Psoas muscle (tissue), 8 donors: ENCODE results near the gene CUL5. TPM values are rescaled to one million over a fixed set of nuclear protein-coding genes. Genes with fewer than 3 reads are reported as not detected.
A peak's percentile ranks its signal among the peaks of the same experiment; 100 is the strongest.

Experiments
- ATAC-seq, 4 donors: fragments of 200-7000 bp; cut with Tn5 transposase; one replicate each; pipeline ENCODE4 v1.9.1; 2020; ENCODE audit warnings: moderate library complexity in 3 of 4, mild to moderate bottlenecking in 2 of 4
- DNase-seq, 2 donors: peaks; one replicate each; pipeline ENCODE4 v3.0.0-alpha.2; 2020
- H3K27ac ChIP-seq: fragments of 200-600 bp; one replicate; pipeline ENCODE4 v1.8.0; 2022
- H3K27me3 ChIP-seq, 3 donors: fragments of 200-600 bp in 1 of 3; one replicate each; pipeline versions ENCODE4 v1.6.1 to v1.8.0; 2013 to 2022; ENCODE audit warnings: low read length in 2 of 3, mild to moderate bottlenecking in 2 of 3, moderate library complexity in 1 of 3; ENCODE audit not compliant: insufficient read depth in 3 of 3
- H3K36me3 ChIP-seq, 2 donors: fragments of 200-600 bp in 1 of 2; one replicate each; pipeline versions ENCODE4 v1.6.1 to v1.8.0; 2013 to 2022; ENCODE audit warnings: low read depth in 1 of 2, mild to moderate bottlenecking in 1 of 2, moderate library complexity in 1 of 2; ENCODE audit not compliant: insufficient read depth in 1 of 2
- H3K4me1 ChIP-seq: fragments of 200-600 bp; one replicate; pipeline ENCODE4 v1.8.0; 2022
- H3K4me3 ChIP-seq: fragments of 200-600 bp; one replicate; pipeline ENCODE4 v1.8.0; 2022; ENCODE audit warnings: mild to moderate bottlenecking
- H3K9me3 ChIP-seq: fragments of 200-600 bp; one replicate; pipeline ENCODE4 v1.8.0; 2022
- whole genome bisulfite sequencing, 3 donors: extraction: QIAGEN DNeasy Blood & Tissue Kit; methylation state at CpG; one replicate each; pipeline versions ENCODE4 v1.1.6 to v1.1.7; 2013; 5-methylcytosine and 5-hydroxymethylcytosine counted together
- intact Hi-C, 2 donors: fragments of 100-400 bp; cut with DNase I; formaldehyde crosslinking; loops; one replicate each; pipeline versions ENCODE4 v1.11.0 to v1.14.2; 2022
- polyA plus RNA-seq, 3 donors: library from polyadenylated mRNA; stranded (reverse); fragments of 200-250 nt; gene quantifications; one replicate each; pipeline ENCODE4 v1.2.3, GENCODE V29; 2013
- total RNA-seq, 4 donors: library from RNA; stranded (reverse); fragmentation: NEBNext Ultra II Directional in 2 of 4; extraction: Animal tissue kit (Norgen Biotek cat#: 25700) in 2 of 4; gene quantifications; one replicate each; pipeline versions ENCODE4 v1.2.1 to v1.2.4, GENCODE V29; 2021 to 2023
- TF ChIP-seq, protein P1 (sequence below): fragments of 200-600 bp; IDR thresholded peaks from one replicate; pipeline ENCODE4 v1.8.0; 2022; ENCODE audit warnings: antibody characterized with exemption
- donor health status: healthy with polysubstance abuse.
- donor health status: DM: no; HTN: no; CAD: no; lungs with moderate emphysema.
- donor health status: Bipolar disorder and iron deficiency.
- donor health status: healthy.
- donor health status: DM: yes; HTN: yes; CAD: no.
- donor health status: DM: no; HTN: no; CAD: no.
- donor health status: DM: no; HTN: no; CAD: no.
- donor health status: DM: yes; HTN: yes; CAD: no.

Gene CUL5
- total and polyA plus RNA-seq, 7 donors = 10.5 to 92.2 (median 57.8) TPM

DNA sequence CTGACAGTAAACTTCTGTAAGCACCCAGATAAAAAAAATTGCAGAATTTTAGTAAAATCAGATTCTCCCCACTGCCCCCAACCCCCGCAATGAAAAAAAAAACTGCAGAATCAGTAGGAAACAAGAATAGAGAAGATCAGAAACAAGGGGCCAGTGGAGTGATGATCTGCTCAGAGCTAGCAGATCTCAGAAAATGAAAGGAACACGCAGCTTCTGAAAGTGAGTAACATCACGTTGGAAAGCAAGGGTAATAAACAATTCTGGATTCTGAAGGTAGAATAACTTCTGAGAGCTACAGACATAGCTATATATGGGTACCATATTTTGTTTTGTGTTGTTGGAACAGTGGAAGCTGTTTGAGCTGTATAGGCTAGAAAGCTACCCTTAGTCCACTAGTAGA is 135.9 kb downstream of the CUL5 start:
- intact Hi-C loops = no loop called here
- H3K9me3 ChIP-seq = no peaks in the 10 kb centered on the region
- ATAC-seq (no peak), DNase-seq (no peak)
- 86 to 95% (median 89%) methylated on average over 3 of the region's 3 CpGs for WGBS, 3 donors
- no peaks in the 10 kb centered on the region for H3K4me1 ChIP-seq
- TF ChIP-seq, protein P1, sequence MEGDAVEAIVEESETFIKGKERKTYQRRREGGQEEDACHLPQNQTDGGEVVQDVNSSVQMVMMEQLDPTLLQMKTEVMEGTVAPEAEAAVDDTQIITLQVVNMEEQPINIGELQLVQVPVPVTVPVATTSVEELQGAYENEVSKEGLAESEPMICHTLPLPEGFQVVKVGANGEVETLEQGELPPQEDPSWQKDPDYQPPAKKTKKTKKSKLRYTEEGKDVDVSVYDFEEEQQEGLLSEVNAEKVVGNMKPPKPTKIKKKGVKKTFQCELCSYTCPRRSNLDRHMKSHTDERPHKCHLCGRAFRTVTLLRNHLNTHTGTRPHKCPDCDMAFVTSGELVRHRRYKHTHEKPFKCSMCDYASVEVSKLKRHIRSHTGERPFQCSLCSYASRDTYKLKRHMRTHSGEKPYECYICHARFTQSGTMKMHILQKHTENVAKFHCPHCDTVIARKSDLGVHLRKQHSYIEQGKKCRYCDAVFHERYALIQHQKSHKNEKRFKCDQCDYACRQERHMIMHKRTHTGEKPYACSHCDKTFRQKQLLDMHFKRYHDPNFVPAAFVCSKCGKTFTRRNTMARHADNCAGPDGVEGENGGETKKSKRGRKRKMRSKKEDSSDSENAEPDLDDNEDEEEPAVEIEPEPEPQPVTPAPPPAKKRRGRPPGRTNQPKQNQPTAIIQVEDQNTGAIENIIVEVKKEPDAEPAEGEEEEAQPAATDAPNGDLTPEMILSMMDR = no peak
- no peak overlapping the region for H3K27ac ChIP-seq
- no peaks in the 10 kb centered on the region for H3K27me3 ChIP-seq
- no peak overlapping the region for H3K4me3 ChIP-seq
- peaks cover 17 to 100% of the 10 kb centered on the region in 2 donors for H3K36me3 ChIP-seq

DNA sequence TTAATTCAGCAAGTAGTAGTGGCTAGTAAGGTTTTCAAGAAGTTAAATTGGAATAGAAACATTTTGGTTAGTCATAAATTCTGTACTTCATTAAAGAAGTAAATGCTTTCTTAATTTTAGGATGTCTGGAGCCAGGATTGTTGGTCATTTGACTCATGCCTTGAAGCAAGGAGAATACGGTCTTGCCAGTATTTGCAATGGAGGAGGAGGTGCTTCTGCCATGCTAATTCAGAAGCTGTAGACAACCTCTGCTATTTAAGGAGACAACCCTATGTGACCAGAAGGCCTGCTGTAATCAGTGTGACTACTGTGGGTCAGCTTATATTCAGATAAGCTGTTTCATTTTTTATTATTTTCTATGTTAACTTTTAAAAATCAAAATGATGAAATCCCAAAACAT is 138.5 kb downstream of the CUL5 start:
- Histone ChIP-seq H3K4me1 (no peaks in the 10 kb centered on the region), H3K9me3 (no peaks in the 10 kb centered on the region), H3K4me3 (no peak overlapping the region), H3K27ac (no peak overlapping the region), H3K27me3 (no peaks in the 10 kb centered on the region), H3K36me3 (peaks cover 14 to 100% of the 10 kb centered on the region in 2 donors)
- WGBS, 3 donors = 45 to 77% (median 47%) methylated on average over 1 of the region's 1 CpG
- no peak for DNase-seq
- peak in 3 of 4 donors; percentile 44 to 61 (median 59) for ATAC-seq
- TF ChIP-seq, protein P1 = no peak
- intact Hi-C loops = no loop called here

DNA sequence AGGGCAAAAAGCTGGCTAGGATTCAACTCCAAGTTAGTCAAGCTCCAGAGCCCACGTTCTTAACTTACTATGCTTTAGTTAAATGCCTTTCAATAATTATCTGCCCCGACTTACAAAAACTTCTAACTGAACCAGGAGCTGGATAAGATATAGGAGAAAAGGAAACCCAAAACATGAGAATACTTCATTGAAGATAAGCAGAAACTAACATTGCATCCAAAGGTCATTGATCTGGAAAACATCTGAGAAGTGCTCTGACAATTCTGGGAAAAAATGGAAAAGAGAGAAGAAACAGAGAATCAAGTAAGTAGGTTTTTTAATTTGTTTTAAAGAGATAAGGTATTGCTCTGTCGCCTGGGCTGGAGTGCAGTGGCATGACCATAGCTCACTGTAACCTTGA is 139.9 kb downstream of the CUL5 start:
- no peaks in the 10 kb centered on the region for H3K27me3 ChIP-seq
- H3K9me3 ChIP-seq = no peaks in the 10 kb centered on the region
- no peak overlapping the region for H3K4me3 ChIP-seq
- intact Hi-C loops = no loop called here
- H3K27ac ChIP-seq = no peak overlapping the region
- H3K36me3 ChIP-seq = peaks cover 11 to 100% of the 10 kb centered on the region in 2 donors
- H3K4me1 ChIP-seq = no peaks in the 10 kb centered on the region
- WGBS, 3 donors = 77 to 83% (median 77%) methylated on average over 3 of the region's 3 CpGs
- no peak for ATAC-seq
- no peak for DNase-seq
- TF ChIP-seq, protein P1 = no peak

DNA sequence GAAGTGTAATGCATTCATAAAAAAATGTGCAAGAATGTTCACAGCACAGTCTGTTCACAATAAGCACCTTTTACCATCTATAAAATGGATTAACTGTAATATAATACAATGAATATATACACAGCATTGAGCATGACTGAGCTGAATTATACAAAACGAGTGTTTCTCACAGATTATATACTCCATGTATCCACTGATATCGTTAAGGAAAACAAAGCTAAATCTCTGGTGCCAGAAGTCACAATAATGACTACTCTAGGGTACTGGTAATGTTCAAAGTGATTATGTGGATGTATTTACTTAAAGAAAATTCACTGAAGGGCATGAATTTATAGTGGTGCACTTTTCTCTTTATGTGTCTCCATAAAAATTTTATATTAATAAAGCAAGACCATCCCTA is 145.9 kb downstream of the CUL5 start:
- H3K36me3 ChIP-seq = peaks cover 0 to 100% of the 10 kb centered on the region in 2 donors
- TF ChIP-seq, protein P1 = no peak
- 72 to 83% (median 82%) methylated on average over 2 of the region's 2 CpGs for WGBS, 3 donors

More for the DNA sequence above, 145.9 kb downstream of the CUL5 start:
- no peaks in the 10 kb centered on the region for H3K9me3 ChIP-seq
- no peak overlapping the region for H3K4me3 ChIP-seq
- intact Hi-C loops = loop anchor here in 1 of 2 donors (5.0 kb wide), 1 partner anchor 33 kb away; no protein-coding TSS in a partner anchor
- no peak overlapping the region for H3K27ac ChIP-seq
- no peak for DNase-seq
- H3K4me1 ChIP-seq = no peaks in the 10 kb centered on the region
- ATAC-seq = no peak
- no peaks in the 10 kb centered on the region for H3K27me3 ChIP-seq

Other genes with a start within 250 kb of the CUL5 start
- 1 to 10 TPM in 3 of 4 donors, under 1 TPM in 1; 0.53 to 1.7 (median 1.1) TPM for gene SLC35F2, start 150.1 kb upstream of the CUL5 start, total RNA-seq
- gene SLC35F2, start 150.1 kb upstream of the CUL5 start, polyA plus RNA-seq = under 1 TPM; 0.37 to 0.70 (median 0.43) TPM
- under 1 TPM; 0.23 to 0.45 (median 0.30) TPM for gene RAB39A, start 80.5 kb upstream of the CUL5 start, total RNA-seq
- gene RAB39A, start 80.5 kb upstream of the CUL5 start, polyA plus RNA-seq = under 1 TPM in 2 of 3 donors, not detected in 1; 0.04 to 0.10 TPM
- 100 to 1,000 TPM; 156 to 263 (median 208) TPM for gene ACAT1, start 112.7 kb downstream of the CUL5 start, total RNA-seq
- gene ACAT1, start 112.7 kb downstream of the CUL5 start, polyA plus RNA-seq = 100 to 1,000 TPM; 141 to 246 (median 162) TPM
- 1 to 10 TPM; 5.1 to 6.9 (median 6.5) TPM for gene NPAT, start 213.7 kb downstream of the CUL5 start, total RNA-seq
- gene NPAT, start 213.7 kb downstream of the CUL5 start, polyA plus RNA-seq = 1 to 10 TPM; 2.0 to 4.8 (median 3.8) TPM
- 10 to 100 TPM; 14.9 to 22.7 (median 17.2) TPM for gene ATM, start 214.2 kb downstream of the CUL5 start, total RNA-seq
- 1 to 10 TPM; 5.6 to 8.3 (median 7.0) TPM for gene ATM, start 214.2 kb downstream of the CUL5 start, polyA plus RNA-seq